ENCODE measurements around the gene HVCN1.
"Not testable (repeated sequence)": the region's sequence is repeated elsewhere in the genome, so short reads cannot be mapped to it uniquely, and the experiment has no call there.

Gene HVCN1

GRCh38 chr12:110688446-110689280 lies at the start of gene HVCN1:
Gene HVCN1 (minus strand): TSS chr12:110689115. CDS start chr12:110683245, 5,870 bp downstream.
- DNase-seq: peak in 1 of 2 experiments; percentile 27

GRCh38 chr12:110737532-110737931 lies 48.6 kb upstream of the HVCN1 start:
- DNase-seq: no peak

- DNase-seq: not testable (repeated sequence)
These were observed 48.1 kb upstream of the HVCN1 start for GRCh38 chr12:110737016-110737415.

GRCh38 chr12:110733900-110734299 lies 45.0 kb upstream of the HVCN1 start:
- no peak for DNase-seq

GRCh38 chr12:110733089-110733715 lies 44.3 kb upstream of the HVCN1 start:
- no peak for DNase-seq

GRCh38 chr12:110732572-110732971 lies 43.7 kb upstream of the HVCN1 start:
- no peak for DNase-seq

- DNase-seq: no peak
These were observed 42.6 kb upstream of the HVCN1 start for GRCh38 chr12:110731479-110731878.

GRCh38 chr12:110728628-110729027 lies 39.7 kb upstream of the HVCN1 start:
- no peak for DNase-seq

GRCh38 chr12:110726708-110727369 lies 37.9 kb upstream of the HVCN1 start:
- DNase-seq: no peak

GRCh38 chr12:110726028-110726427 lies 37.1 kb upstream of the HVCN1 start:
- no peak for DNase-seq

- DNase-seq: no peak
These were observed 36.4 kb upstream of the HVCN1 start for GRCh38 chr12:110725267-110725666.

- not testable (repeated sequence) for DNase-seq
These were observed 34.0 kb upstream of the HVCN1 start for GRCh38 chr12:110722892-110723291.

- no peak for DNase-seq
These were observed 32.7 kb upstream of the HVCN1 start for GRCh38 chr12:110721570-110721969.

- no peak for DNase-seq
These were observed 31.6 kb upstream of the HVCN1 start for GRCh38 chr12:110720516-110720915.

GRCh38 chr12:110718222-110718908 lies 29.4 kb upstream of the HVCN1 start:
- no peak for DNase-seq

GRCh38 chr12:110717037-110717436 lies 28.1 kb upstream of the HVCN1 start:
- no peak for DNase-seq

- DNase-seq: no peak
These were observed 20.0 kb upstream of the HVCN1 start for GRCh38 chr12:110708917-110709316.

- no peak for DNase-seq
These were observed 16.4 kb upstream of the HVCN1 start for GRCh38 chr12:110705309-110705708.

GRCh38 chr12:110704750-110705149 lies 15.8 kb upstream of the HVCN1 start:
- DNase-seq: no peak

GRCh38 chr12:110704231-110704630 lies 15.3 kb upstream of the HVCN1 start:
- no peak for DNase-seq

GRCh38 chr12:110702081-110702480 lies 13.2 kb upstream of the HVCN1 start:
- DNase-seq: no peak

GRCh38 chr12:110699591-110700445 lies 10.9 kb upstream of the HVCN1 start:
- DNase-seq: no peak
